LNCAP (cell line): ENCODE measurements around the gene MRPL51.

Experiments
- TF ChIP-seq, protein P1 (sequence below): fragments of 450-650 bp; IDR thresholded peaks from 2 replicates; pipeline ENCODE4 v1.5.1; 2017; ENCODE audit warnings: mild to moderate bottlenecking

MRPL51 gene

DNA sequence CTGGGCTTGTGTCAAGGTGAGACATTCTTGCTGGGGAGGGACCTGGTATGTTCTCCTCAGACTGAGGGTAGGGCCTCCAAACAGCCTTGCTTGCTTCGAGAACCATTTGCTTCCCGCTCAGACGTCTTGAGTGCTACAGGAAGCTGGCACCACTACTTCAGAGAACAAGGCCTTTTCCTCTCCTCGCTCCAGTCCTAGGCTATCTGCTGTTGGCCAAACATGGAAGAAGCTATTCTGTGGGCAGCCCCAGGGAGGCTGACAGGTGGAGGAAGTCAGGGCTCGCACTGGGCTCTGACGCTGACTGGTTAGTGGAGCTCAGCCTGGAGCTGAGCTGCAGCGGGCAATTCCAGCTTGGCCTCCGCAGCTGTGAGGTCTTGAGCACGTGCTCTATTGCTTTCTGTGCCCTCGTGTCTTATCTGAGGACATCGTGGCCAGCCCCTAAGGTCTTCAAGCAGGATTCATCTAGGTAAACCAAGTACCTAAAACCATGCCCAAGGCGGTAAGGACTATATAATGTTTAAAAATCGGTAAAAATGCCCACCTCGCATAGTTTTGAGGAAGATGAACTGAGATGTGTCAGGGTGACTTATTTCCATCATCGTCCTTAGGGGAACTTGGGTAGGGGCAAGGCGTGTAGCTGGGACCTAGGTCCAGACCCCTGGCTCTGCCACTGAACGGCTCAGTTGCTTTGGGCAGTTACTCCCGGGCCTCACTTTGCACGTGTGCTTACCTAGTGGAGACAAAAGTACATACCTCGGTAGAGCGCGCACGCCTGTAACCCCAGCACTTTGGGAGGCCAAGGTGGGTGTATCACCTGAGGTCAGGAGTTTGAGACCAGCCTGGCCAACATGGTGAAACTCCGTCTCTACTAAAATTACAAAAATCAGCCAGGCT lies 45.6 kb upstream of the MRPL51 start:
- TF ChIP-seq, protein P1, sequence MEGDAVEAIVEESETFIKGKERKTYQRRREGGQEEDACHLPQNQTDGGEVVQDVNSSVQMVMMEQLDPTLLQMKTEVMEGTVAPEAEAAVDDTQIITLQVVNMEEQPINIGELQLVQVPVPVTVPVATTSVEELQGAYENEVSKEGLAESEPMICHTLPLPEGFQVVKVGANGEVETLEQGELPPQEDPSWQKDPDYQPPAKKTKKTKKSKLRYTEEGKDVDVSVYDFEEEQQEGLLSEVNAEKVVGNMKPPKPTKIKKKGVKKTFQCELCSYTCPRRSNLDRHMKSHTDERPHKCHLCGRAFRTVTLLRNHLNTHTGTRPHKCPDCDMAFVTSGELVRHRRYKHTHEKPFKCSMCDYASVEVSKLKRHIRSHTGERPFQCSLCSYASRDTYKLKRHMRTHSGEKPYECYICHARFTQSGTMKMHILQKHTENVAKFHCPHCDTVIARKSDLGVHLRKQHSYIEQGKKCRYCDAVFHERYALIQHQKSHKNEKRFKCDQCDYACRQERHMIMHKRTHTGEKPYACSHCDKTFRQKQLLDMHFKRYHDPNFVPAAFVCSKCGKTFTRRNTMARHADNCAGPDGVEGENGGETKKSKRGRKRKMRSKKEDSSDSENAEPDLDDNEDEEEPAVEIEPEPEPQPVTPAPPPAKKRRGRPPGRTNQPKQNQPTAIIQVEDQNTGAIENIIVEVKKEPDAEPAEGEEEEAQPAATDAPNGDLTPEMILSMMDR, result no peak

DNA sequence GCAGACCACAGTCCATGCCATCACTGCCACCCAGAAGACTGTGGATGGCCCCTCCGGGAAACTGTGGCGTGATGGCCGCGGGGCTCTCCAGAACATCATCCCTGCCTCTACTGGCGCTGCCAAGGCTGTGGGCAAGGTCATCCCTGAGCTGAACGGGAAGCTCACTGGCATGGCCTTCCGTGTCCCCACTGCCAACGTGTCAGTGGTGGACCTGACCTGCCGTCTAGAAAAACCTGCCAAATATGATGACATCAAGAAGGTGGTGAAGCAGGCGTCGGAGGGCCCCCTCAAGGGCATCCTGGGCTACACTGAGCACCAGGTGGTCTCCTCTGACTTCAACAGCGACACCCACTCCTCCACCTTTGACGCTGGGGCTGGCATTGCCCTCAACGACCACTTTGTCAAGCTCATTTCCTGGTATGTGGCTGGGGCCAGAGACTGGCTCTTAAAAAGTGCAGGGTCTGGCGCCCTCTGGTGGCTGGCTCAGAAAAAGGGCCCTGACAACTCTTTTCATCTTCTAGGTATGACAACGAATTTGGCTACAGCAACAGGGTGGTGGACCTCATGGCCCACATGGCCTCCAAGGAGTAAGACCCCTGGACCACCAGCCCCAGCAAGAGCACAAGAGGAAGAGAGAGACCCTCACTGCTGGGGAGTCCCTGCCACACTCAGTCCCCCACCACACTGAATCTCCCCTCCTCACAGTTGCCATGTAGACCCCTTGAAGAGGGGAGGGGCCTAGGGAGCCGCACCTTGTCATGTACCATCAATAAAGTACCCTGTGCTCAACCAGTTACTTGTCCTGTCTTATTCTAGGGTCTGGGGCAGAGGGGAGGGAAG lies 44.7 kb upstream of the MRPL51 start:
- TF ChIP-seq, protein P1, result peak; percentile 91

DNA sequence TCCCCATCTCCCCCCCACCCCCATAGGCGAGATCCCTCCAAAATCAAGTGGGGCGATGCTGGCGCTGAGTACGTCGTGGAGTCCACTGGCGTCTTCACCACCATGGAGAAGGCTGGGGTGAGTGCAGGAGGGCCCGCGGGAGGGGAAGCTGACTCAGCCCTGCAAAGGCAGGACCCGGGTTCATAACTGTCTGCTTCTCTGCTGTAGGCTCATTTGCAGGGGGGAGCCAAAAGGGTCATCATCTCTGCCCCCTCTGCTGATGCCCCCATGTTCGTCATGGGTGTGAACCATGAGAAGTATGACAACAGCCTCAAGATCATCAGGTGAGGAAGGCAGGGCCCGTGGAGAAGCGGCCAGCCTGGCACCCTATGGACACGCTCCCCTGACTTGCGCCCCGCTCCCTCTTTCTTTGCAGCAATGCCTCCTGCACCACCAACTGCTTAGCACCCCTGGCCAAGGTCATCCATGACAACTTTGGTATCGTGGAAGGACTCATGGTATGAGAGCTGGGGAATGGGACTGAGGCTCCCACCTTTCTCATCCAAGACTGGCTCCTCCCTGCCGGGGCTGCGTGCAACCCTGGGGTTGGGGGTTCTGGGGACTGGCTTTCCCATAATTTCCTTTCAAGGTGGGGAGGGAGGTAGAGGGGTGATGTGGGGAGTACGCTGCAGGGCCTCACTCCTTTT lies 44.0 kb upstream of the MRPL51 start:
- TF ChIP-seq, protein P1, result no peak

DNA sequence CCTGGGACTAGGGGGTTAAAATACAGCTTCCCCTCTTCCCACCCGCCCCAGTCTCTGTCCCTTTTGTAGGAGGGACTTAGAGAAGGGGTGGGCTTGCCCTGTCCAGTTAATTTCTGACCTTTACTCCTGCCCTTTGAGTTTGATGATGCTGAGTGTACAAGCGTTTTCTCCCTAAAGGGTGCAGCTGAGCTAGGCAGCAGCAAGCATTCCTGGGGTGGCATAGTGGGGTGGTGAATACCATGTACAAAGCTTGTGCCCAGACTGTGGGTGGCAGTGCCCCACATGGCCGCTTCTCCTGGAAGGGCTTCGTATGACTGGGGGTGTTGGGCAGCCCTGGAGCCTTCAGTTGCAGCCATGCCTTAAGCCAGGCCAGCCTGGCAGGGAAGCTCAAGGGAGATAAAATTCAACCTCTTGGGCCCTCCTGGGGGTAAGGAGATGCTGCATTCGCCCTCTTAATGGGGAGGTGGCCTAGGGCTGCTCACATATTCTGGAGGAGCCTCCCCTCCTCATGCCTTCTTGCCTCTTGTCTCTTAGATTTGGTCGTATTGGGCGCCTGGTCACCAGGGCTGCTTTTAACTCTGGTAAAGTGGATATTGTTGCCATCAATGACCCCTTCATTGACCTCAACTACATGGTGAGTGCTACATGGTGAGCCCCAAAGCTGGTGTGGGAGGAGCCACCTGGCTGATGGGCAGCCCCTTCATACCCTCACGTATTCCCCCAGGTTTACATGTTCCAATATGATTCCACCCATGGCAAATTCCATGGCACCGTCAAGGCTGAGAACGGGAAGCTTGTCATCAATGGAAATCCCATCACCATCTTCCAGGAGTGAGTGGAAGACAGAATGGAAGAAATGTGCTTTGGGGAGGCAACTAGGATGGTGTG lies 43.1 kb upstream of the MRPL51 start:
- TF ChIP-seq, protein P1, result no peak

DNA sequence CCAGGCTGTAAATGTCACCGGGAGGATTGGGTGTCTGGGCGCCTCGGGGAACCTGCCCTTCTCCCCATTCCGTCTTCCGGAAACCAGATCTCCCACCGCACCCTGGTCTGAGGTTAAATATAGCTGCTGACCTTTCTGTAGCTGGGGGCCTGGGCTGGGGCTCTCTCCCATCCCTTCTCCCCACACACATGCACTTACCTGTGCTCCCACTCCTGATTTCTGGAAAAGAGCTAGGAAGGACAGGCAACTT lies 42.6 kb upstream of the MRPL51 start:
- TF ChIP-seq, protein P1, result no peak

DNA sequence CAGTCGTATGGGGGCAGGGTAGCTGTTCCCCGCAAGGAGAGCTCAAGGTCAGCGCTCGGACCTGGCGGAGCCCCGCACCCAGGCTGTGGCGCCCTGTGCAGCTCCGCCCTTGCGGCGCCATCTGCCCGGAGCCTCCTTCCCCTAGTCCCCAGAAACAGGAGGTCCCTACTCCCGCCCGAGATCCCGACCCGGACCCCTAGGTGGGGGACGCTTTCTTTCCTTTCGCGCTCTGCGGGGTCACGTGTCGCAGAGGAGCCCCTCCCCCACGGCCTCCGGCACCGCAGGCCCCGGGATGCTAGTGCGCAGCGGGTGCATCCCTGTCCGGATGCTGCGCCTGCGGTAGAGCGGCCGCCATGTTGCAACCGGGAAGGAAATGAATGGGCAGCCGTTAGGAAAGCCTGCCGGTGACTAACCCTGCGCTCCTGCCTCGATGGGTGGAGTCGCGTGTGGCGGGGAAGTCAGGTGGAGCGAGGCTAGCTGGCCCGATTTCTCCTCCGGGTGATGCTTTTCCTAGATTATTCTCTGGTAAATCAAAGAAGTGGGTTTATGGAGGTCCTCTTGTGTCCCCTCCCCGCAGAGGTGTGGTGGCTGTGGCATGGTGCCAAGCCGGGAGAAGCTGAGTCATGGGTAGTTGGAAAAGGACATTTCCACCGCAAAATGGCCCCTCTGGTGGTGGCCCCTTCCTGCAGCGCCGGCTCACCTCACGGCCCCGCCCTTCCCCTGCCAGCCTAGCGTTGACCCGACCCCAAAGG lies 42.1 kb upstream of the MRPL51 start:
- TF ChIP-seq, protein P1, result no peak
